Measurements from ENCODE around the gene SLAIN1.

The SLAIN1 gene

DNA sequence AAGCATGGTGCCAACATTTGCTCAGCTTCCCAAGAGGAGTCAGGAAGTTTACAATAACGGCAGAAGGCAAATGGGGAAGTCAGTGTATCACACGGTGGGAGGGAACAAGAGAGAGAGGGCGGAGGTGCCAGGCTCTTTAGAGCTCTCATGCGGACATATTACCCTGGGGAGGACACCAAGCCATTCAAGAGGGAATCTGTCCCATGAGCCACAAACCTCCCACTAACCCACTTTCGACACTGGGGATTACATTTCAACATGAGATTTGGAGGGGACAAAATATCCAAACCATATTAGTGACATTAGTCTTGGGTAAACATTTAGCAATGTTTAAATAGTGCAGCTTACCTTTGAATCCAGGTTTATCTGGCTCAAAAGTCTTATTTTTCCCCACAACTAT is 69.9 kb downstream of the SLAIN1 start:
- TF ChIP-seq, protein P1, sequence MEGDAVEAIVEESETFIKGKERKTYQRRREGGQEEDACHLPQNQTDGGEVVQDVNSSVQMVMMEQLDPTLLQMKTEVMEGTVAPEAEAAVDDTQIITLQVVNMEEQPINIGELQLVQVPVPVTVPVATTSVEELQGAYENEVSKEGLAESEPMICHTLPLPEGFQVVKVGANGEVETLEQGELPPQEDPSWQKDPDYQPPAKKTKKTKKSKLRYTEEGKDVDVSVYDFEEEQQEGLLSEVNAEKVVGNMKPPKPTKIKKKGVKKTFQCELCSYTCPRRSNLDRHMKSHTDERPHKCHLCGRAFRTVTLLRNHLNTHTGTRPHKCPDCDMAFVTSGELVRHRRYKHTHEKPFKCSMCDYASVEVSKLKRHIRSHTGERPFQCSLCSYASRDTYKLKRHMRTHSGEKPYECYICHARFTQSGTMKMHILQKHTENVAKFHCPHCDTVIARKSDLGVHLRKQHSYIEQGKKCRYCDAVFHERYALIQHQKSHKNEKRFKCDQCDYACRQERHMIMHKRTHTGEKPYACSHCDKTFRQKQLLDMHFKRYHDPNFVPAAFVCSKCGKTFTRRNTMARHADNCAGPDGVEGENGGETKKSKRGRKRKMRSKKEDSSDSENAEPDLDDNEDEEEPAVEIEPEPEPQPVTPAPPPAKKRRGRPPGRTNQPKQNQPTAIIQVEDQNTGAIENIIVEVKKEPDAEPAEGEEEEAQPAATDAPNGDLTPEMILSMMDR (IDR thresholded peaks at IDR 0.05): no peak
- Histone ChIP-seq H3K27ac (no peak overlapping the region), H3K36me3 (peaks cover 26% of the 10 kb centered on the region), H3K9me3 (no peaks in the 10 kb centered on the region), H3K4me1 (ENCODE audit: control insufficient read depth in 1 of 2, insufficient read depth in 1 of 2, low read depth in 1 of 2, low read length in 1 of 2) (peaks cover 9% of the 10 kb centered on the region in 2 experiments), H3K4me3 (ENCODE audit: low read depth in 1 of 2, low read length in 1 of 2) (no peak overlapping the region), H3K27me3 (no peaks in the 10 kb centered on the region)

DNA sequence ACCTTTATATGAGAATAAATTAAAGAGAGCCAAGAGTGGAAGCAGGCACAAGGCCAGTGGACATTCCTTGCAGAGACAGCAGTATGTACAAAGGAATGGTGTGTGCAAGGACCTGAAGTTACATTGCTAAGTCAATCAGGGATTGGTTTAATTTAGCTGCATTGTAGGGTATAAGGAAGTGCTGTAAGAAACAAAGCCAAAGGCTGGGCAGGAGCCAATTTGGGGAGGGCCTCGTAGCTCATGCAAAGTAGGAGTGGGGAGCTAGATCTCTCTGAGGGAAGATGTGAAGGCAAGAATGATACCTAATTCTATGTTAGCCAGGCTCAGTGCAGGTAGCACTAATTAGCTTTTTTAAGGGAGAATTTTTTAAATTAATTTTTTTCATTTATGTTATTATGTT is 76.7 kb downstream of the SLAIN1 start:
- TF ChIP-seq, protein P1 (IDR thresholded peaks at IDR 0.05): no peak
- Histone ChIP-seq H3K27ac (no peak overlapping the region), H3K27me3 (no peaks in the 10 kb centered on the region), H3K9me3 (no peaks in the 10 kb centered on the region), H3K4me3 (ENCODE audit: low read depth in 1 of 2, low read length in 1 of 2) (no peak overlapping the region), H3K36me3 (no peaks in the 10 kb centered on the region), H3K4me1 (ENCODE audit: control insufficient read depth in 1 of 2, insufficient read depth in 1 of 2, low read depth in 1 of 2, low read length in 1 of 2) (no peaks in the 10 kb centered on the region)

DNA sequence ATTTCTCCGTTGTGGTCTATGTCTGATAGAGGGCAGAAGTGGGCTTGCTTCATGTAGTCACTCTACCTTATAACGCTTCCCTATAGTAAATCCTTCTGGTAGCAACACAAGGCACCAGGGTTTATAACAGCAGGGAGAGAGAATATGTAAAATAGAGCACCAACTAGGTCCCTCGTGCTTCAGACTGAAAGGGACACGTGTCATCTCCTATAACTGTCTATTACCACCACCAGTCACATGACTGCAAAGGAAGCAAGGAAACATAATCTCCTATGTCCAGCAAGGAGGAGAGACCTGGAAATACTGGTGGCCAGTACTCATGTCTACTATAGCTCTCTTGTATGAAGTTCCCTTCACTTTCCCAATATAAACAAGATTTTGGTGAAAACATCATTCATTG is 79.2 kb downstream of the SLAIN1 start:
- TF ChIP-seq, protein P1 (IDR thresholded peaks at IDR 0.05): no peak
- H3K4me3 ChIP-seq (ENCODE audit: low read depth in 1 of 2, low read length in 1 of 2): no peak overlapping the region
- H3K9me3 ChIP-seq: no peaks in the 10 kb centered on the region
- H3K27me3 ChIP-seq: no peaks in the 10 kb centered on the region
- H3K36me3 ChIP-seq: no peaks in the 10 kb centered on the region
- H3K27ac ChIP-seq: no peak overlapping the region
- H3K4me1 ChIP-seq (ENCODE audit: control insufficient read depth in 1 of 2, insufficient read depth in 1 of 2, low read depth in 1 of 2, low read length in 1 of 2): peaks cover 8 to 9% of the 10 kb centered on the region in 2 experiments

- TF ChIP-seq, protein P1 (IDR thresholded peaks at IDR 0.05): no peak
- Histone ChIP-seq H3K4me1 (ENCODE audit: control insufficient read depth in 1 of 2, insufficient read depth in 1 of 2, low read depth in 1 of 2, low read length in 1 of 2) (peaks cover 8 to 9% of the 10 kb centered on the region in 2 experiments), H3K9me3 (no peaks in the 10 kb centered on the region), H3K4me3 (ENCODE audit: low read depth in 1 of 2, low read length in 1 of 2) (no peak overlapping the region), H3K27ac (no peak overlapping the region), H3K27me3 (no peaks in the 10 kb centered on the region), H3K36me3 (no peaks in the 10 kb centered on the region)
Measured at GRCh38 chr13:77779552-77780272, 82.2 kb downstream of the SLAIN1 start.

DNA sequence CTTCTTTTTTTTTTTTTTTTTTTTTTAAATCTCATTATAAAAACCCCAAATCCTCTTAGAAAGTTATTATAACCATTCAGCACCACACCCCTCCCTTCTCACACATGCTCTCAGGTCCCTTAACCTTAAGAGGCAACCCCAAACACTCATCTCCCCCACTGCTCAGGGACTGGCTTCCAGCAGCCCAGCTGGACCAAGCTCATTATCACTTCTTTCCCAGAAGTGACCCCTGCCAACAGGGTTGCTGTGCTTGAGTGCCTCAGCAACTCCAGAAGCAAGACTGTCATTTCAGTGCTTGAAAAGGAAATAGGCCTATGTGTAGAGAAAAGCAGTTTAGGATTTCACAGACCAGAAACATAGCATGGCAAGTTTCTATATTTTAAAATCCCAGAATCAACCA is 84.3 kb downstream of the SLAIN1 start:
- Histone ChIP-seq H3K4me3 (ENCODE audit: low read depth in 1 of 2, low read length in 1 of 2) (no peak overlapping the region), H3K27me3 (no peaks in the 10 kb centered on the region), H3K36me3 (no peaks in the 10 kb centered on the region), H3K9me3 (no peaks in the 10 kb centered on the region), H3K27ac (no peak overlapping the region), H3K4me1 (ENCODE audit: control insufficient read depth in 1 of 2, insufficient read depth in 1 of 2, low read depth in 1 of 2, low read length in 1 of 2) (peaks cover 8 to 9% of the 10 kb centered on the region in 2 experiments)
- TF ChIP-seq, protein P1 (IDR thresholded peaks at IDR 0.05): no peak
